Stimulated activated CD4-positive, alpha-beta T cell treated with anti-CD3 and anti-CD28 coated beads, Interleukin-15, amount 100 ng/mL, for 48 hours (primary cell): Measurements from ENCODE around the gene CRYL1.
"Not testable (repeated sequence)": the region's sequence is repeated elsewhere in the genome, so short reads cannot be mapped to it uniquely, and the experiment has no call there.

Source experiments
- DNase-seq, 2 donors: peaks; one replicate each; pipeline ENCODE4 v3.0.0-alpha.2; 2020; ENCODE audit warnings: low read depth in 2 of 2

CRYL1 gene

GRCh38 chr13:20451397-20451796, 74.3 kb downstream of the CRYL1 start:
- no peak for DNase-seq

GRCh38 chr13:20448470-20448869, 77.2 kb downstream of the CRYL1 start:
- no peak for DNase-seq

DNA sequence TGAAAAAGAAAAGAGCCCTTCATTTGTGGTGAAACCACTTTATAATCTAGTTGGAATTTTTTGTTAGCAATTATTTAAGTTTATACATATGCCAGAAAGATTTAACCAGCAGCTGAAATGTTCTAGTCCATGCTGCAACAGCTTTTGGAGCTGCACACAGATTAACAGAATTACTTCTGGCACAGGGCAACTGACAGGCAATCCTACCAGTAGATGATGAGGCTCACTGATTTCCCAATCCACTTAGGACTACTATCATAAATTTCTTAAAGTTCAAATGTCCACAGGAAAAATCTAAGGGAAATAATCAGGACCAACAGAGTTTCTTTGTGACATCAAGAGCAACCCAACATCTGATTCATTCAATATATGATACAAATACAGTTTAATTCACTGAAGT, 78.8 kb downstream of the CRYL1 start:
- no peak for DNase-seq

DNA sequence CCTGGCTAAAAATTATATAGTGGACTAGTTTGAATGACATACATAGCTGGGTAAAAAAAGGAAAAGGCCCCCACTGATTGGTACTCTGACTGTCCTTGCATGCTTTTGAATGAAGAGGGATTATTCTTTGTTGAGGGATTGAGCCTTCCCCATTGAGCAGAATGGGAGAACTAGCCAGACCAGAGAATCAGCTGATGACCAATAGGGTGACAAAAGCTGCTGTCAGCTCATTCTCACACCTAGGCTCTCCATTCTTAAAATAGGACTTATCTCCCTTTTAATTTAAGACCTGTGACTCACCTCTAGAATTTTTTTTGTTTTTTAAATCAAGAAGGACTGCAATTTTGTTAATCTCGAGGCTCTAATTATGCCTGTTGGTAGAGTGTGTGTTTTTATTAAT, 79.3 kb downstream of the CRYL1 start:
- no peak for DNase-seq

- DNase-seq: no peak
Measured at GRCh38 chr13:20442798-20443381, 82.8 kb downstream of the CRYL1 start.

DNA sequence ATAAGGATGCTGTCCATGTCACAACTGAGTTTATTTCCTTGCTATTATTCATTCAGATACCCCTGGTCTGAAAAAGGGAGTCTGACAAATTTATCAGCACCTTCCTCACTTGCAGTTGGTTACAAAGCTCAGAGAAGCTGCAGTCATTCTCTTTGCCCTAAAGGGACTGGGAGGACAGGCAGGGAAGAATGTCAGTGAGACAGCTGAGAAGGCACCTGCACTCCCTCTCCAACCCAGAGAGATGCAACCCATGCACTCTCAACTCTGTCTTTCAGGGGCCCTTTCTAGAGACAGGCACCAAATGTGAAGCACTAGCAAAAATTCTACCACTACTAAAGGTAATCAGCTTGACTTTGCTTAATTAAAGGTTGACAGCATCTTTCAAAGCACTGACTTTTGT, 83.3 kb downstream of the CRYL1 start:
- no peak for DNase-seq

DNA sequence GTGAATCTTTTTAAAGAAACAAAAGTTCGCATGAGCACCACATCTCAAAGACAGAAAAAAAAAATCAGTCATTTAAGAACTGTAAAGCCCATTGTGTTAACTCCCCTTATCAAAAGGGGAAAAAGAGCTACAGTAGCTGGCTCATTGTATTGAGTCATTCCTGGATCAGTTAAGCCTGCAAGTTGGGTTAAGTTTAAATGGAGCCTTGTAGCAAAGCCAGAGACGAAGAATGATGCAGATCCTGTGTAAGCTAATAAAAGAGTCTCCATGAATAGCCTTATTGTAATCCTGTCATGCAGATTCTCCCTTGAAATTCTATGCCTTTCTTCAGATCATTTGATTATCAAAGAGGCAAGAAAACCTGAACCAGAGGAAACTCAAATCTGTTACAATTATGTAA, 83.8 kb downstream of the CRYL1 start:
- no peak for DNase-seq

GRCh38 chr13:20441056-20441455, 84.6 kb downstream of the CRYL1 start:
- DNase-seq: no peak

DNA sequence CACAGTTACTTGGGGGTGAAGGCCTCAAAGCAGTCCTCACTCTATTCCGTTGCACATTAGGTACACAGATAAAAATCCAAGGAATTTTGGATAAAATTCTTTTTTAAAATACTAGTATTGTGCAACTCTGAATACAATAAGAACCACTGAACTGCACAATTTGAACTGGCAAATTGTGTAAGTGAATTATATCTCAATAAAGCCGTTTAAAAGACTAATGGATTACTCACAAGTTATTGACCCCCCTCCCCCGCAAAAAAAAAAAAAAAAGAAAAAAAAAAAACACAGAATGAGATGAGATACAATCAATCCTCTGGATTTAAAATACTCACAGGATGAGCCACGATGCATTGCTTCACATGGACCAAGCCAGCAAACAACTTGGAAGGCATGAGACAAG, 86.4 kb downstream of the CRYL1 start:
- DNase-seq: no peak

GRCh38 chr13:20438801-20439200, 86.9 kb downstream of the CRYL1 start:
- no peak for DNase-seq

DNA sequence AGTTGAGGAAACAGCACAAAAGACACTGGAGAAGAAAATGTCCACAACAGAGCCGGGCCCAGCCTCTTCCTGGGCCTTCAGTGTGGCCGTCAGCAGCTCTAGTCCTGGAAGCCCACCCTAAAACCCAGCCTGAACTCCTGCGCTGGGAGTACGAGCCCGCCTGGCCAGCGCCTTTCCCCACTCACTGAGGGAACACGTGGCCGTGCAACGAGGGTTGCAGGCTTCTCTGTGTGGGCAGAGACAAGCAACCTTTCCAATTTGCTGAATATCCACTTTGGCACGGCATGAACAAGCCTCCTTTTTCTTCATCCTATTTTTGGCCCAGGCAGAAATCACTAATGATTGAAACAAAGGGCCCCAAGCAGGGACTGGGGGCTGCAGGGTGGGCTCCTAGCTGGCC, 89.2 kb downstream of the CRYL1 start:
- DNase-seq: no peak

- no peak for DNase-seq
Measured at GRCh38 chr13:20435616-20436368, 89.9 kb downstream of the CRYL1 start.

GRCh38 chr13:20434210-20434609, 91.4 kb downstream of the CRYL1 start:
- DNase-seq: not testable (repeated sequence)

DNA sequence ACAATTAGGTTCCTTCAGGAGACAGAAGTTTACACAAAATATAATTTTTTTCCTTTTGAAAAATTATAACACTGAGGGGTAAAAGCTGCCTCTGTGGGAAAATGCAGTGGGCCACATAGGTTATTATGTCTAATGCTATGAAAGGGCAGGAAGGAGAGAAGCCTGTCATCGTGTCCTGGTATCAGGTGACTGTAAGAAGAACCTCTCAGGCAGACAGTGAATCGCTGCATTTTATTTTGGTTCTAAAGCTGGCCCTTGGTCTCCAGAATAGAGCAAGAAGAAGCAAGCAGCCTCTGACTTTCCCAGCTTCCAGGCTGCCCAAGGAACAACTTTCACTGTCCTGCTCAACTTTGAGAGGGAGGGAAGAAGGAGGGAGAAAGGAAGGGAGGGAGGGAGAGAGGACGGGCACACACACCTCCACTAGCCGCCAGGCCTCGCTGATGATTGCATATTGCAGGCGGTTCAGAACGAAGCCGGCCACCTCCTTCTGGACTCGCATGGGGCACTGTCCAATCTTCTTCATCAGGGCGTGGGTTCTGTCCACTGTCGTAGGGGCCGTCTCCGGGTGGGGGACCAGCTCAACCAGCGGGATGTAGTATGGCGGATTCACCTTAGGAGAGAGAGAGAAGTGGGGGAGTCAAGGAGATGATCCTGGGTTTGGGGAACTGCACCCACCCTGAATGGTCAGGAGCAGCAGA, 93.8 kb downstream of the CRYL1 start:
- DNase-seq: no peak

- no peak for DNase-seq
Measured at GRCh38 chr13:20431080-20431479, 94.6 kb downstream of the CRYL1 start.

GRCh38 chr13:20430296-20430695, 95.4 kb downstream of the CRYL1 start:
- no peak for DNase-seq

- no peak for DNase-seq
Measured at GRCh38 chr13:20429682-20430081, 96.0 kb downstream of the CRYL1 start.

DNA sequence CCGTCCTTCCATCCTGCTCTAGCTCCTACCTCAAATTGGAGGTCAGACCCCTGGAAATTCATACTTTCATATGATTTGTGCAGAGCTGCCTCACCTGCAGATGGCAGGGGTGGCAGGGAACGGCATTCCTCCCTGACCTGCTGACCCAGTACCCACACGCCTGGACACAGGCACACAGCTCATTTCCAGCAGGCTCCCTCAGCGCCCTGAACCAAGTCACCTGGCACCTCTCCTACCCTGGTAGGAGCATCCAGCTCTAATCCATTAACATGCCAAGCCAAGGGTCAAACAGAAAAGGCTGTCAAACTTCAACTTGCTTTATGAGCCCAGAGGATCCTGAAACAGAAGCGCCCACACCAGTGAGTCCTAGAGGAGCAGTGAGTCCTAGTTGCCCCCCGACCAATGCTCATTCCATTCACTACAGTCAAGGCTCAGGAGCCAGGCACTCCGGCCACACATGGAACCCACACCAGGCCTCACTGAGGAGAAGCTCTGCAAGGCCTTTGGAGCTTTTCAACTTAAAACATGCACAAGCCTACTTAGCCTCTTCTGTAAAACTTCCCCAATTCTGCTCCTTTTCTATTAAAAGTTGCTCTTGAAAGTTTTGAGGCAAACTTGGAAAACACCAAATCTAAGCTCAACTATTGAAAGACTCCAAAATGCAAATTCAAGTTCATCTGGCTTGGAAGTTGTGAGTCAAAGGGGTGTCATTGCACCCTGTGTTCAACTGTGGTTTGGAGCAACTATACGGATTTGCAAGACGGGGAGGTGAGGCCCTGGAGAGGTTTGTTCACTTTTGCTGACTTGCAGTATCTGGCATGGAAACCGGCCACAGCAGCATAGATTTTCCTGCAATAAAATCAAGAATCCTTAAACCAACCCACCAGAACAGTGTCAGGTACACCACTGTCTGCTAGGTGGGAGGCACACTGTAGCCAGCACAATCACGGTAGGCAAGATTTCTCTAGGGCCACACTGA, 96.7 kb downstream of the CRYL1 start:
- no peak for DNase-seq

GRCh38 chr13:20426766-20427448, 98.8 kb downstream of the CRYL1 start:
- no peak for DNase-seq

DNA sequence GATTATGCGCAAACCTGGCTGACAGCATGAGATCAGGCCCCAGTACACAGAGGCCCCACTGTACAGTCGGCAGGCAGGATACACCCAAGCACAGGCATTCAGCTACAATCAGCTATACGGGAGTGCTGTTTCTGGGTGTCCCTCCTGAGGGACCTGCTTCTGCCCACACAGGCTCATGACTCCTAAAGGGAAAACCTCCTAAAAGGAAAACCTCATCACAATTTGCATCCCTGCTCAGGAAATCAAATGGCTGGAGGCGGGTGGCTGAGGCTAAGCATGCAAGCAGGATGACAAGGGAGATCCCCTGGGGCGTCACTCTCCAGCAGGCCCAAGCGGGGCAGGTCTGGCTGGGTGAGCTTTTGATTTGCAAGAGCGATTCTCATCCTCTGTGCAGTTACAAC, 99.8 kb downstream of the CRYL1 start:
- no peak for DNase-seq

DNA sequence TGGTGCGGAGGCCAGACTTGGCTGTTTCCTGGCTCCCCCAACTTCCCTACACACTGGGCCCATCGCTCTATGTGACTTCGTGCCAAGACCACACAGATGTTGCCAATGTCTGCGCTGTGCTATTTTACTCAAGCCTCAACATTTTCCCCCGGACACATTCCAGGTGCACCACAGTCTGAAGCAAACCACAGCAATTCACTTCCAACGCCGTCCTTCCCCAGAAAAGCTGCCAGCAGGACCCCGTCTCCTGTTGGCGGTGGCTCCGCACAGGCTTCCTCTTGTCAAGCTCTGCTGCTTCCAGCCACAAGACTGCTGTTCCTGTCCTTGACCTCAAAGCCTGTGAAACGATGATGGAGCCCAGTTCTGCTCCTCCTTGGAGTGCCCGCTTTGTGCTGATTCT, 100.7 kb downstream of the CRYL1 start:
- DNase-seq: no peak

DNA sequence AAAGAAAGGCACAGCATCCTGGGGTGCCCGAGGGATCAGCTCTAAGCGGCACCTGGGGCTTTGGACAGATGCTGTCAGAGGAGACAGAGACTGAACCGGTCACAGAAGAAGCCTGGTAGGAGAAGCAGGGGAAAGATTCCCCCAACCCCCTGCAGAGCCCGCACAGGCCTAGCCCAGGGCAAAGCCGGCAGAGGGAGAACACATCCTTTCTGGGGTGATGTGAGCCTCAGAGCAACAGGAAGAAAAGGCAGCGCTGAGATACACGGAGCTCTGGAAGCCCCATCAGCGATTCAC, 101.2 kb downstream of the CRYL1 start:
- no peak for DNase-seq
